Measurements from ENCODE around the gene YBX1.
A peak's percentile ranks its signal among the peaks of the same experiment; 100 is the strongest.

Gene YBX1

GRCh38 chr1:42681741-42682483 is at the start of gene YBX1:
YBX1 (plus strand) TSS chr1:42682418; CDS start chr1:42682566, 148 bp downstream.
- H3K27ac ChIP-seq (ENCODE audit: low read depth, low read length): peak within 1 kb of the TSS; percentile 58
- peaks cover 53% of the 10 kb centered on the region for H3K4me1 ChIP-seq (ENCODE audit: control insufficient read depth, low read length)
- H3K4me2 ChIP-seq (ENCODE audit: low read length): peak within 1 kb of the TSS; percentile 91
- H4K20me1 ChIP-seq (ENCODE audit: control insufficient read depth, insufficient read depth, low read depth, low read length): peaks cover 37% of the 10 kb centered on the region
- no peaks in the 10 kb centered on the region for H3K27me3 ChIP-seq (ENCODE audit: control insufficient read depth, low read length)
- H3K4me3 ChIP-seq (ENCODE audit: low read length): peak within 1 kb of the TSS; percentile 77
- peaks cover 44% of the 10 kb centered on the region for H3K36me3 ChIP-seq (ENCODE audit: control insufficient read depth, low read length)
- no peaks in the 10 kb centered on the region for H3K9me2 ChIP-seq (replicated peaks; ENCODE audit: control insufficient read depth, low read length)
- H3K79me2 ChIP-seq (ENCODE audit: control insufficient read depth, low read length): peaks cover 69% of the 10 kb centered on the region
- H3K9me3 ChIP-seq (ENCODE audit: control insufficient read depth, insufficient read depth, low read length): no peaks in the 10 kb centered on the region
- TF ChIP-seq CTCF (IDR thresholded peaks at IDR 0.05; ENCODE audit: low read depth, low read length, poor library complexity, severe bottlenecking) (no peak), EZH2phosphoT487 (IDR thresholded peaks at IDR 0.05; ENCODE audit: borderline replicate concordance, low read length) (no peak)
- peaks cover 14% of the 10 kb centered on the region; the same call in 1 of the 2 replicates for H3F3A ChIP-seq (ENCODE audit: control insufficient read depth, insufficient read depth)

GRCh38 chr1:42639116-42639515 is 43.1 kb upstream of the YBX1 start:
- H3K27me3 ChIP-seq (ENCODE audit: control insufficient read depth, low read length): peaks cover 16% of the 10 kb centered on the region
- no peak for TF ChIP-seq EZH2phosphoT487 (IDR thresholded peaks at IDR 0.05; ENCODE audit: borderline replicate concordance, low read length)
- H3K9me2 ChIP-seq (replicated peaks; ENCODE audit: control insufficient read depth, low read length): no peaks in the 10 kb centered on the region
- no peaks in the 10 kb centered on the region for H3K9me3 ChIP-seq (ENCODE audit: control insufficient read depth, insufficient read depth, low read length)
- H3F3A ChIP-seq (ENCODE audit: control insufficient read depth, insufficient read depth): no peaks in the 10 kb centered on the region
- H3K4me3 ChIP-seq (ENCODE audit: low read length): no peak overlapping the region
- no peaks in the 10 kb centered on the region for H4K20me1 ChIP-seq (ENCODE audit: control insufficient read depth, insufficient read depth, low read depth, low read length)
- H3K4me1 ChIP-seq (ENCODE audit: control insufficient read depth, low read length): no peaks in the 10 kb centered on the region
- no peaks in the 10 kb centered on the region for H3K79me2 ChIP-seq (ENCODE audit: control insufficient read depth, low read length)
- no peak overlapping the region for H3K4me2 ChIP-seq (ENCODE audit: low read length)
- H3K36me3 ChIP-seq (ENCODE audit: control insufficient read depth, low read length): no peaks in the 10 kb centered on the region
- H3K27ac ChIP-seq (ENCODE audit: low read depth, low read length): no peak overlapping the region

GRCh38 chr1:42646056-42646455 is 36.2 kb upstream of the YBX1 start:
- peaks cover 21% of the 10 kb centered on the region for H3K27me3 ChIP-seq (ENCODE audit: control insufficient read depth, low read length)
- no peak overlapping the region for H3K27ac ChIP-seq (ENCODE audit: low read depth, low read length)
- no peak overlapping the region for H3K4me3 ChIP-seq (ENCODE audit: low read length)
- H3K4me2 ChIP-seq (ENCODE audit: low read length): no peak overlapping the region
- peaks cover 7% of the 10 kb centered on the region; the same call in 1 of the 2 replicates for H3K9me3 ChIP-seq (ENCODE audit: control insufficient read depth, insufficient read depth, low read length)
- no peaks in the 10 kb centered on the region for H3K4me1 ChIP-seq (ENCODE audit: control insufficient read depth, low read length)
- no peaks in the 10 kb centered on the region for H3K9me2 ChIP-seq (replicated peaks; ENCODE audit: control insufficient read depth, low read length)
- no peaks in the 10 kb centered on the region for H3K79me2 ChIP-seq (ENCODE audit: control insufficient read depth, low read length)
- H4K20me1 ChIP-seq (ENCODE audit: control insufficient read depth, insufficient read depth, low read depth, low read length): no peaks in the 10 kb centered on the region
- H3F3A ChIP-seq (ENCODE audit: control insufficient read depth, insufficient read depth): no peaks in the 10 kb centered on the region
- no peak for TF ChIP-seq CTCF (IDR thresholded peaks at IDR 0.05; ENCODE audit: low read depth, low read length, poor library complexity, severe bottlenecking)
- no peak for TF ChIP-seq EZH2phosphoT487 (IDR thresholded peaks at IDR 0.05; ENCODE audit: borderline replicate concordance, low read length)
- H3K36me3 ChIP-seq (ENCODE audit: control insufficient read depth, low read length): no peaks in the 10 kb centered on the region

- H3K9me3 ChIP-seq (ENCODE audit: control insufficient read depth, insufficient read depth, low read length): no peaks in the 10 kb centered on the region
- 0 out of 2 replicates have a peak, but pooled peaks cover 6% of the 10 kb centered on the region for H4K20me1 ChIP-seq (ENCODE audit: control insufficient read depth, insufficient read depth, low read depth, low read length)
- H3K27ac ChIP-seq (ENCODE audit: low read depth, low read length): no peak overlapping the region
- H3K36me3 ChIP-seq (ENCODE audit: control insufficient read depth, low read length): peaks cover 38% of the 10 kb centered on the region
- no peaks in the 10 kb centered on the region for H3F3A ChIP-seq (ENCODE audit: control insufficient read depth, insufficient read depth)
- peak overlapping the region; percentile 95 for H3K4me3 ChIP-seq (ENCODE audit: low read length)
- TF ChIP-seq EZH2phosphoT487 (IDR thresholded peaks at IDR 0.05; ENCODE audit: borderline replicate concordance, low read length) (no peak), CTCF (IDR thresholded peaks at IDR 0.05; ENCODE audit: low read depth, low read length, poor library complexity, severe bottlenecking) (no peak)
- H3K4me2 ChIP-seq (ENCODE audit: low read length): peak overlapping the region; percentile 86
- H3K79me2 ChIP-seq (ENCODE audit: control insufficient read depth, low read length): peaks cover 43% of the 10 kb centered on the region
- H3K4me1 ChIP-seq (ENCODE audit: control insufficient read depth, low read length): peaks cover 40% of the 10 kb centered on the region
- H3K27me3 ChIP-seq (ENCODE audit: control insufficient read depth, low read length): peaks cover 11% of the 10 kb centered on the region
- no peaks in the 10 kb centered on the region for H3K9me2 ChIP-seq (replicated peaks; ENCODE audit: control insufficient read depth, low read length)
These were observed 25.0 kb upstream of the YBX1 start for GRCh38 chr1:42657201-42657600.
